Ecto neural progenitor cell (in vitro differentiated cells): ENCODE measurements around the gene TBC1D22A.

Experiments
- DNase-seq: peaks from one replicate; pipeline ENCODE4 v3.0.0-alpha.2; 2018; ENCODE audit warnings: low spot score

Gene TBC1D22A

DNA sequence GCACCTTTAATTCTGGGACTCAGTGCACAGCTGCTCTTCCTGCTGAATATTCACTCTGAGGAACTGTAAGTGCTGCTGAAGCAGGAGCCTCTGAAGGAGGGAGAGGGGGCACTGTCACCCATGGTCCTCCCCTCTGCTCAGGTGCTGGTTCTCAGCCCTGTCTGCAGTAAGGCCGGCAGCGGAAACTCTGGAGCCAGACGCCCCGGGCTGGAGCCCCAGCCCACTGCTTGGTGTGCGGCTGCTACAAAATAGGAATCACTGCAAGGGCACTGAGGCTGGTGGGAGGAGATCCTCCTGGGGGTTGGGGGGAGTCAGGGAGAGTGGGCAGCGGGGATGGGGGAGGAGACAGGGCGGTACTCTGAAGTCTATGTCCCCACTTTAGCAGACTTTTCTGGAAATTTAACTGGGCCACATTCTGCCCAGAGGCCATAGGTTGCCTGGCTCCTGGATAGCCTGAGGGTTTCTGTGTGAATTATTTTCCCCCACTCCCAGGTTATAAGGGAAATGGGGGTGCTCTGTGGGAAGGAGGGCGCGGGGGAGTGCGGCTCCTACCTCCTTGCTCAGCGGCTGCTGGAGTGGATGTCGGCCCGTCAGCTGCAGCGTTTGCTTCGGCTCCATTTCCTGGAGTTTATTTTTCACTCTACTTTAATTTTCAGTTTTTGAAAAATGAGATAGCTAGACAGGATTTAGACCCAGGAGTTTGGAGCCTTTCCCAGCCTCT lies 33.6 kb downstream of the TBC1D22A start:
- no peak for DNase-seq

DNA sequence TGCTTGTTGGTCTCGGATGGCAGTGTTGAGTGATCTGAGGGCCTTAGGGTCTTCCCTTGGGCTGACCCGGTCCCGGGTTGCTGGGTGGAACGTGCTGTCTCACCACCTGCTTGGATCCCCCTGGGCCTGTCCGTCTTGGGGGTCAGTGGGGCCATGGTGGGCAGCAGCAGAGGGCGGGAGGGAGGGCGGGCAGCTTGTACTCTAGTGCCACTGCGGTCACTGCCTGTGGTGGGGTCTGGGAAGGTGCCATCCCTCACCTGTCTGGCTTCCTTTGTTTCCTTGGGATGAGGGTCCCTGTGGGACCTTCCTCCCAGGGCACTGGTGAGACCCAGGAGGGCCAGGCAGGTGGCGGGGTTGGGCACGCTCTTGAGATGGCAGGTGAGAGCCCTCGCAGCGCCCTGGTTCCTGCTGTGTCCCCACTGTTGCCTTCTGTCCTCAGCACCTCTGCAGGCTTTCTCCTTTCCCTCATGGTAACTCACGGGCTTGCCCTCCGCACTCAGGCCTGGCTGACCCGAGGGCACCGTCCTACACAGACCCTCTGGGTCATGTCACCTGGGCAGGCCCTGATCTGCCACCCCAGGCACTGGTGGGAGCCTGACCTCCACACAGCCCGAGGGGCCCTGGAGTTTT lies 34.2 kb downstream of the TBC1D22A start:
- DNase-seq: peak; percentile 24

DNA sequence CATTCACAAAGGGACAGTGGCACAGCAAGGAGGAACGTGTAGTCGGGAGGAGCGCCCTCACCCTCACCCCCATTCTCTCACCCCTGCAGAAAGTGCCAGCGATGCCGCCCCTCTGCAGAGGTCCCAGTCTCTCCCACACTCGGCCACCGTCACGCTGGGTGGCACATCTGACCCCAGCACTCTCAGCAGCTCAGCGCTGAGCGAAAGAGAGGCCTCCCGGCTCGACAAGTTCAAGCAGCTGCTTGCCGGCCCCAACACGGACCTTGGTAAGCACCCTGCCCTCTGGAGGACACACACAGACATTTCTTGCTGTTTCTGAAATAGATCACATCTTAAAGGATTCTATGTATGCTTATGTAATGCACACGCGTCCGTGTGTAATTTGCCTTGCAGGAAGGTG lies 34.9 kb downstream of the TBC1D22A start:
- no peak for DNase-seq

DNA sequence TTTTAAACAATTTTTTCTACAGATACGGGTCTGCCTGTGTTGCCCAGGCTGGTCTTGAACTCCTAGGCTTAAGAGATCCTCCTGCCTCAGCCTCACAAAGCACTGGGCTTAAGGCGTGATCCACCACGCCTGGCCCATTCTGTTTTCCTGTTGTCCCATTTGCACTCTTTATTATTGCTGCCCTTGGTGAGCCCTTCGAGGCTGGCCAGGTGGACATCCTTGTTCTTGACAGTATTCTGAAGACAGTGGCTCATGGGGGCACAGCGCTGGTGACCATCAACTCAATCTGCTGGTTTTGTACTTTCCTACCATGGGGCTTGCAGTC lies 35.6 kb downstream of the TBC1D22A start:
- DNase-seq: no peak

DNA sequence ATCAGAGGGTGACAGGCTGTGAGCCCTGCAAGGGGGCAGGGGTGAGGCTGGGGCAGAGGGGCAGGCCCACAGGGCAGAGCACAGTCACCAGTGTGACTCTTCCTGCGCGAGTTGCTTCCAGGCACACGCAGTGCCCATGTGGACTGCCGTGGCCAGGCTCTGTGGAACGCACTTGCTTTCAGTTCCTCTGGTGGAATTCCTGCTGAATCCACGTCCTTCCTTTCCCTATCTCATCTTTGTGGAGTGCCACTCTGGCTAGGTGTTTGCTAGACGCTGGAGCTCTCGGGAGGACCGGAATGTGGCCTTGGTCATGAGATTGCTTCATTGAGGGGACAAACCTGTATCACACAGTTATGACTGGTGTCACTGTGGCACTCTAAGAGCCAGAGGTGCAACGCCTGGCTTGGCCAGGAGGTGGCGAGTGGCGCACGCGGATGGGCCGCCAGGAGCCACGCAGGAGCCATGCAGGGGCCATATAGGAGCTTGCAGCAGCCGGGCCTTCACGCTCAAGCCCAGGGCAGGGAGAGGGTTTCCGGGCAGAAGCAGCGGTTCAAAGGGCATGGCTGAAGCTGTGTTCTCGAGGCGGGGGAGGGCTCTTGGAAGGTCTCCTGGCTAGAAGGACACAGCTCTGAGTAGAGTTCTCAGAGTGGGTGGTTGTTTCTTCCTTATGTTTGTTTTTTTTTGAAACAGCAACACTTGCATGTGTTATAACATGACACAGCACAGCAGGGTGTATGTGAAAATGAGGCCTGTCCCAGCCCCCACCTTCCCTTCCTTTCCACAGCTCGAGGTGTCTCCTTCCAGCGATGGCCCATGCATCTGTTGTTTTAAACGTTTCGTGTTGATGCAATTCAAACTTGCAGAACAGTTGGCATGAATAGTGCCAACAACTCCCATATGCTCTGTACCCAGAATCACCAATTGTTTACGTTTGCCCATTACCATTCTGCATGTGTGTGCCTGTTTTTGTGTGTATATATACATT lies 36.2 kb downstream of the TBC1D22A start:
- DNase-seq: peak; percentile 83

DNA sequence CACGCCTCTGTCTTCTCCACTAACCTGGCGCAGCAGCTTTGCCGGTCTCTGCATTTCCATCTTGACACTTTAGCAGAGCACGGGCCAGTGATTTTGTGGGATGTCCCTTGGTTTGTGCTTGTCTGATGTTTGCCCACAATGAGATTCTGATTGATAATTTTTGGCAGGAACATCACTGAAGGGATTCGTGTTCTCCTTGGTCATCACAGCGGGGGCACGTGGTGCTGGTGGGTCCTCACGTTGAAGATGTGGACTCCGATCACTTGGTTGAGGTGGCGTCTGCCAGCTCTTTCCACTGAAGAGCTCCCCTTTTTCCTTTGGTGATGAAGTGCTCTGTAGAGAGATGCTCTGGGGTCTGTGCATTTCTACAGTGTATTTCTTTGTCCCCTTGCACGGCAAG lies 37.2 kb downstream of the TBC1D22A start:
- DNase-seq: no peak

DNA sequence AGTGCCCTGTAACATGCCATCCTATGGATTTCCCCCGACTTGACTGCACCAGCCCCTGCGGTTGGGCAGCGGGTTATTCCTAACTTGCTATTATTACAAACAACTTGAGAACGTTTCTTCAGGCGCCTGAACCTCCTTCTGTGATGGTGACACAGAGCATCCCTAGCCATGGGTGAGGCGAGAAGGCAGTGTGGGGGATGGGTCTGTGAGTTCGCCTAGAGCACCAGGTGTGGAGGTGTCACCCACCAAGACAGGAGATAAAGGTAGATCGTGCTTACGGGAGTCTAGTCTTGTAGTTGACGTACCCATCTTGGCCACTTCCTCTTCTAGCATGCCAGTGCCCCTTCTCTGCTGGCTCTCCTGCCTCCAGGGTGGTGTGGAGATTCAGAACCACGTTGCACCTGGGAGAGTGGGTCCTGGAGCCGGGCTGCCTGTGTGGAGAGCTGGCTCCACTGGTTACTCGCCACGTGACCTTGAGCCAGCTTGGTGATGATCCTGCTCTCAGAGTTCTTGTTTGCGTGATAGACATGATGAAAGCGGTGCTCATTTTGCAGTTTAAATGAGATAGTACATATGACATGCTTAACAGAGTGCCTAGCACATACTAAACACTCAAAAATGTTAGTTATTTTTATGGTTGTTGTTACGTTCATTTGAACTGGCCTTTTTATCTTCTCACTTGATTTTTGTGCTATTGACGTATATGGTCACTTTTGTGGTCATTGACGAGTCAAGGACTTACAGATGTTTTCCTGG lies 37.8 kb downstream of the TBC1D22A start:
- no peak for DNase-seq

DNA sequence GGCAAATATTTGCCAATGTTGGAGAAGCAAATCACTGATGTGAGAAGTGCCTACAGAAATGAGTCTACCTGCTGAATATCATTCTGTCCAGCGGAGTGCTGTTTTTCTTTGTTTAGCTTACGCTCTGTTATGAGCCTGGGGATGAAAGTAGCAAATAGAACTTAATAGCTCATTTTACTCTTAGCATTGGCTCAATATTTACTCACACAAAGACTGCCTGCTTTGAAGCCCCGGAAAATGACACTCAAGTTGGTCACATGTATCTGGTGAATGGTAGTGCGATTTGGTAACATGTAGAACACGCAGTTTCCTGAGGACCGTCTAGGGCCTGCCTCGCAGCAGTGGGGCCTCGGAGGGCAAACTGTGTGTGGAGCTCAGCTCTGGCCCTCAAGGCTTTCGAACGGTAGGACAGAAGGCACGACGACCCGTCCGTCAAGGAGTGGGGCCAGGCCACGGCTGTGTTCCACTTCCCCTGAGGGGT lies 38.9 kb downstream of the TBC1D22A start:
- DNase-seq: no peak

DNA sequence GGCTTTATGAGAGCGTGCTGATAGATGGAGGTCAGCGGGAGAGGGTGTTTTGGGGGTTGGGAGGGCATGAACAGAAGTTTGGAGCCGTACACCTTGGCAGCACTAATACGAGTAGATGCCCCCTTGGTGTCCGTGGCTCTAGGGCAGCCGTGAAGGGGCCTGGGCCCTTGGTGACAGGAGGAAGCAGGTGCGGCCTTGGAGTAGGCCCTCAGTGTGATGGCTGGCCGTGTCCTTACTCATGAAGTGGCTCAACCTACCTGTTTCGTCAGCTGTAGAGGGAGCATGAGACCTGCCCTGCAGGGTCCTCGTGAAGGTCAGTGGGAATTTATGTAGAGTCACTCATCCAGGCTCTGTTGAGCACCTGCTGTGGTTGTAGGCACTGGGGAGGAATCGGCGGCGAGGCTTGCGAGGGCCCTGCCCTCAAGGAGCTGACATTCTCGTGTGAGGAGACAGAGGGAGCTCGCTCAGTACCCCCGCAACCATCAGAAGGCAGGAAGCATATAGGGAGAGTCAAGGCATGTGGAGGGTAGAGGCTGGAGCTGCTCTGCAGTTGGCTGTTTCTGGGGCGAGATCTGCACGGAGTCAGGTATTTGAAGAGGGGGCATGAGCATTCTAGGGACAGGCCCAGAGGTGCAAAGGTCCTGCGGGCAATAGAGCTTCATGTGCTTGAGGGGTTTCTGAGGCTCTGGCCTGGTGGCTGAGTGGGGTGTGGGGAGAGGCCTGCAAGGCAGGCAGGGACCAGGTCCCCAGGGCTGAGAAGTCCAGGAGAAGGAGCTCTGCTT lies 39.6 kb downstream of the TBC1D22A start:
- no peak for DNase-seq

DNA sequence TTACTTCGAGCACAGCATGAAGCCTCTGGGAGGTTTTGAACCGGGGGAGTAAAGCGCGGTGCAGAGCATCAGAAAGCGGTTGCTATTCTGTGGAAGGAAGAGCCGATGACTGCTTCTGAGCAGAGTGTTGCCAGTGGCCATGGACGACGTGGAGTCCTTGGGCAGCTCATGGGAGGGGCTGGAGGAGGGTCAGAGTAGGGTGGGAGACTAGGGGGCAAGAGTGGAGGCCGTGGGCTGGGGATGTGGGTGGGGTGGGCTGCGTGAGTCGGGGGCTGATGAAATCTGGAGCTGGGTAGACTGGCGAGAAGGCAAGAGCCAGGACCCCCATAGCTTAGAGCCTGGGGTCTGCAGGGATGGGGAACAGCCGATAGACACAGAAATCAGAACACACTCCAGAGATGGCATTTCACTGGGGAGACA lies 40.2 kb downstream of the TBC1D22A start:
- no peak for DNase-seq

DNA sequence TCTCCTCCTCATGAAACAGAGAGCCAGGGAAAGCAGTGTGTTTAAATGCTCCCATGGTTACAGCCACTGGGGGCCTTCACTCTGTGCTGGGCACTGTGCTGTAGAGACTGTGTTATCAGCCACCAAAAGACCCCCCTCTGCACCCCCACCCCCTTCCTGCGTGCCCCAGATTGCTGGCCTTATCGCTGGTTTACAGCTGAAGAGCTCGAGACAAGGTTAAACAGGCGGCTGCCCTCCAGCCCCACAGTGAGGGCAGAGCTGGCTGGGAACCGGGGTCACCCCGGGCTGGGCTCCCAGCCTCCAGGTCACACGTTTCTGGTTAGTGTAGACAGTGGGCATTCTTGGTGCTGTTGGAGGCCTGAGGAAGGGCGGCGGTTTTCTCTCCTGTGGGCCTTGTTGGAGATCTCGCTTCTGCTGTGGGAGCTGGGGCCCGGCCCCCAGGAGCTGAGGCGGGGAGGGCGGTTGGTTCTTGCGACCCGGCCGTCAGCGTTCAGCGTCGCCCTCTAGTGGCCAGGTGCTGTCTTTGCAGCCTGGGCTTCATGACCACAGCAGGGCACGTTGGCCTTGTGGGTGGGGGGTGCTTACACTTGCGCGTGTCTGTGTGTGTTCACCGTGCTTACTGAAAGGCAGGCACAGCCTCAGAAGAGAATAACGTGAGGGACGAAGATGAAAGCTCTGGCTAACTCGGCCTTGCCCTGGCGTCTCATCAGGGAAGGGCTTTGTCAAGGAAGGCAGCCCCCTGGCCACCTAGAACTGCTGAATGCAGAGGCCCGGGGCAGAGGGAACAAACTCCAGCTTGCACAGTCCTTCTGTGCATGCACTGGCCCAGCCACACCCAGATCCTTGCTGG lies 40.8 kb downstream of the TBC1D22A start:
- peak; percentile 78 for DNase-seq

DNA sequence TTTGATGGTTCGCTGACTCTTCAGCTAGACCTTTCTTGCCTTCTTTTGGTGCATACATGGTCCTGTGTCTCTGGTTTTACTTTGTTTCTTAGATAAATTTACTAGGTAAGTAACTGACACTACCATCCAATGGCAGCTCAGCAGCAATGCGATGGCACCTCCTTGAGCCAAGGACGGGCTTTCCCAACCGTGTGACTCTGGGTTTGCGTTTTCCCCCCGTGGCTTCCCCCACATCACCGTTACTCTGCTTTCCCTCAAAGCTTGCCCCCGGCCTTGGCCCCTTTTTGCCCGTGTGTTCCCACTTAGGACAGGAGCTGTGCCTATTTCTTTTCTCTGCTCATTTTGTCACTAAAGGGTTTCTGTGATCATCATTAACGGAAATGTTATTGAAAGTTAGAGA lies 41.5 kb downstream of the TBC1D22A start:
- DNase-seq: no peak

DNA sequence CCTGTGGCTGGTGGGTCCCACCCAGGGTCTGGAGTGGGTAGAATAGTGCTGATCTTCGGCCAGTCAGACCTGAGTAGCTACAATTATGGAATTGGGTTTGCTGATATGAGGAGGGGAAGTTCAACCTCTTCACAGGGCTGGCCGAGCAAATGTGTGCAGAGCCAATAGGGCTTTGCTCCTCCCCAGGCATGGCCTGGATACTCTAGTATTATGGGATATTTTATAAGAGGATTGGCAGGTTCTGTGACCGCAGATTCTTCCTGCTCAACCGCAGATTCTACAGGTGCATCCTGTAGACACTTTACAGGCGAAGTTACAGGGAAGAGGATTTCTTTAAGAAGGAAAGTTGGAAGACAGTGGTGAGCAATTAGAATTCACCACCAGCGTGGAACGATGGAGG lies 44.3 kb downstream of the TBC1D22A start:
- DNase-seq: no peak

DNA sequence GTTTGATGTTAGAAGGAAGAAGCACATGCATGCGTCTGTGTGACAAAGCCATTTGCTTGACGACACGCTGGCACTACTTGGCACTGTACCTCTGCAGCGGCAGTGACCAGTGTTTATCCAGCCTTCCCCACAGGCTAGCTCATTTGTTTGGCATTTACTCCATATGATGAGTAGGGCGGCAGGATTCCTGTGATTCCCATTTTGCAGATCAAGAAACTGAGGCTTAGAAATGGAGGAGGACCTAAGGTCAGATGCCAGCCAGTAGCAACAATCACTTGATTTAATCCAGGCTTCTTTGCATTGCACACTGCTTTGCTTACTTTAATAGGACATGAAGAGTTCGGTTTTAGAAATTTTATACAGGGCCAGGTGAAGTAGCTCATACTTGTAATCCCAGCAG lies 45.0 kb downstream of the TBC1D22A start:
- DNase-seq: no peak

DNA sequence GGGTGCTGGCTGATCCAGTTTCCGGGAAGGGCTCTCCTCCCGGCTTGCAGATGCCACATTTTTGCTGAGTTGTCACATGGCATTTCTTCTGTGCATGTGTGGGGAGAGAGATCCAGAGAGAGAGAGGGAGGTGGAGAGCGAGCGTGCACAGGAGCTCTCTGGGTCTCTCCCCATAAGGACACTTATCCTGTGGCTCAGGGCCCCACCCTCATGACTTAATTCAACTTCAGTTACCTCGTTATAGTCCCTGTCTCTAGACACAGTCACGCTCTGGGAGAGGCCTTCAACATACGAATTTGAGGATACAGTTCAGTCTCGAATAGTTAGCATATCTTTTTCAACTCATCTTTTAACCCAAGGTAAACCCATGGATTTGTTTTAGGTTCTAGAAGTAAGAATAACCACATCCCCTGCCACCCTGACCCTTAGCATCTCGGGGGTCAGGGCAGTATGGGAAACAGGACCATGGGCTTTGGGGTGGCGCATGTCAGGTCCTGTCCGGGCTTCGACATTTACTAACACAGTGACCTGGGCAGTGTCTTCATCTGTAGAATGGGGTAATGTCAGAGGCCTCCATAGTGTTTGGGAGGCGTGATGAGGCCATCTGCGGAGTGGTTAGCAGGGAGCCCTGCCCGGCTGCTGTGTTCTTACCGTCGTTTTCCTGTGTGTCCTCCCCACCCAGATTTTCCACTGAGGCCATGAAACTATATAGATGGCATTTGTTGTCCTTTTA lies 46.9 kb downstream of the TBC1D22A start:
- DNase-seq: no peak

DNA sequence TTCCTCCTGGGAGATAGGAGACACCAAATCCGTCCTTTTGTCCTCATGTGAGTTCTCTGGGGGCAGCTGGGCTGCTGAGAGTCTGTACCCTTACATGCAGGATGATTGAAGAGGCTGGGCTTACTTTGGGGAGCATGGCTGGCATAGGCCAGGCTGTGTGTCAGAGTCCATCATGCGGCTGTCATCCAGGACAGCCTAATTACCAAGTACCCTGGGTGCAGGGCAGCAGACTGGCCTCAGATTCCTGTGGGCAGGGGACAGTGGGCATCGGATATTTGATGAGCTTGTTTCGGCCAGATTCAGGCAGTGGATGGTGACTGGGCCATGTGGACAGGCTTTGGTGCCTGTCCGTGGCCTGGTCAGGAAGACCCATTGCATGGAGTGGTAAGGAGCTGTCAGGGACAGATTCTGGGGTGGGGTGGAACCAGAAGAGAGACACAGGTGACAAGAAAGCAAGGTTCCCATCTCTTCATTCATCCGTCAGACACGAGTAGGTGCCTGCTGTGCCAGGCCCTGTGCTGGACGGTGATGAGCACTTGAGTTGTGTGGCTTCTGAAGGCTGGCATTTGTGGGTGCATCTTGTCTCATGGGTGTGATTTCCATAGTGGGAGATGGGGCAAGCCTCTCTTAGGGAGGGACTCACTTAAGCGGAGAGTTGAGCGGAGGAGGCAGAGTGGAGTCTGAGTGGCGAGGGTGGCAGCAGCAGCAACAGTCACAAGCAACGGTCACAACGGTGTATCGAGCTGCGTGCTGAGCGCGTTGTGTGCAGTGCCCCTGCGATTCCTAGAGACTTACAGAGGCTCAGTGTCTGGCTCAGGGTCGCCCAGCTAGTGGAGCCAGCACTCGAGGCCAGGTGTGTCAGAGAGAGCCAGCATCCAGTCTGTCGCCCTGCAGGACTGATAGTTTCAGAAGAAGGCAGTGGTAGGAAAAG lies 48.7 kb downstream of the TBC1D22A start:
- no peak for DNase-seq

DNA sequence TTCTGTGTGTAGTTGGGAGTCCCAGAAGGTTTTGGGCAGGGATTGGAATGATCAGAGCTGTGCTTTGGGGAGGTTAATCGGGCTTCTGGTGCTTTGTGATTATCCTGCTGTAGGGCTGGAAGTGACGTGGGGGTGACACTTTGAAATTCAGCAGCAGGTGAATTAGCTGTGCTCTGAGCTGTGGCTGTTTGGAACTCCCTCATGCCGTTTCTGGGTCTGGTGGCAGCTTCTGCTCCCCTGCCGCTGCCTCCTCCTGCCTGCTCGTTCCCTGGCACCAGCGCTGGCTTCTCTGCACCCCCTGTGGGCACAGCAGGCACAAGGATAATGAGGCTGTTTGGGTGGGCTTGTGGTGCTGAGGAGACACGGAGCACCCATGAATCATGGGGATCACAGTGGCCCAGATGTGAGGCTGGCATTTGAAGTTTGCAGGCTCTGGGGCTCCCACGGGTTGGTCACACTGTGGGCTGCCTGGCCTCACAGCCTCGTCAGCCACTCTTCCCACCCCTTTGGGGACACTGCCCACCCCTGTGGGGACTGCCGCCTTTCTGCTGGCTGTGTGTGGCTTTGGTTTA lies 49.7 kb downstream of the TBC1D22A start:
- no peak for DNase-seq

DNA sequence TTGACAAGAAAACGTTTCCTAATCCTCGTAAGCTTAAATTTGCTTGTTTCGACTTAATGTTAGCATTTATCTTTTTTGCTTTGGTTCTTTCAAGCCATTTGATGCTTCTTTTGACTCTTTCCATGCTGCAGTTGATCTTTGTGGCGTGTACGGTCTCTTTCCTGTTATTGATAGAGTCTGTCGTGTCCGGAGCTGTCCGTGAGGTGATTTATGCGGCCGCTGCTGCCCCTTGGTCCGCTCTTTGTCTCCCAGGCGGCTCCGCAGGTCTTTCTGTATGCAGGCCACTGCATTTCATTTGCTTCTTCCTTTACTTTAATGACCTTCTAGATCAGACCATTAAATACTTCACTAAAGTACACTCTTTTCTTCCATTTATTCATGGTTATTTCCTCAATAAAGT lies 50.3 kb downstream of the TBC1D22A start:
- no peak for DNase-seq
